Activated T-helper 9 cell treated with anti-CD3 and anti-CD28 coated beads, Interleukin-2, amount 50 U/mL, for 16 hours (primary cell): ENCODE results near the gene FGF21.
A peak's percentile ranks its signal among the peaks of the same experiment; 100 is the strongest.

ENCODE experiments used
- DNase-seq: peaks from one replicate; pipeline ENCODE4 v3.0.0-alpha.2; 2020; ENCODE audit warnings: low read depth

FGF21 gene

DNA sequence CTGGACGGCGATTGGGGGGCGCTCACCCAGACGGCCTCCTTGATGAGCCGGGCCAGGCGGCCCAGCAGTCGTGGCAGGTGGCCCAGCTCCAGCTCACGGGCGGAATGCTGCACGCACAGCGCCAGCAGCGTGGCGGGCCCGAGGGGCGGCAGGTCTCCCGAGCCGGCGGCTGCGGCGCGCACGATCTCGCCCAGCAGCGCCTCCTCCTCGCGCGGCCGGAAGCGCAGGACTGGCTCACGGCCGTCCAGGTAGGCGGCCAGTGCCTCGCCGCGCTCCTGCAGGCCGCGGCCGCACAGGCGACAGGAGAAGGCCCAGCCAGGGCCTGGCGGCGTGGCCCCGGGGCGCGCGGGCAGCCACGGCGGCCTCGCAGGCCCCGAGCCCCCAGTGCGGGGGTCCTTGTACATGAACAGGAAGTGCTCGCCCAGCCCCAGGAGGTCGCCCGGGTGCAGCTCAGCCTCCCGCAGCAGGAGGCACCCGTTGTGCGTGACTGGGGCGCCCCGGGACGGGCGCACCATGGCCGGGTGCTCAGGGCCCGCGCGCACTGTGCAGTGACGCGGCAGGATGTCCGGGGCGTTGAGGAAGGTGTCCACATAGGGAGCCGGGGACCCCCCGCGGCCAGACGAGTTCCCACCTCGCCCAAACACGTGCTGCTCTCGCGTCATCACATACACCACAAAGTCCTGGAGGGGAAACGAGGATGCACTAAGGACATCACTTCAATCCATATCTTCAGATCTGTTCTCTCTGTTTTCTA, 26.2 kb upstream of the FGF21 start:
- no peak for DNase-seq

GRCh38 chr19:48731452-48731851, 23.9 kb upstream of the FGF21 start:
- no peak for DNase-seq

DNA sequence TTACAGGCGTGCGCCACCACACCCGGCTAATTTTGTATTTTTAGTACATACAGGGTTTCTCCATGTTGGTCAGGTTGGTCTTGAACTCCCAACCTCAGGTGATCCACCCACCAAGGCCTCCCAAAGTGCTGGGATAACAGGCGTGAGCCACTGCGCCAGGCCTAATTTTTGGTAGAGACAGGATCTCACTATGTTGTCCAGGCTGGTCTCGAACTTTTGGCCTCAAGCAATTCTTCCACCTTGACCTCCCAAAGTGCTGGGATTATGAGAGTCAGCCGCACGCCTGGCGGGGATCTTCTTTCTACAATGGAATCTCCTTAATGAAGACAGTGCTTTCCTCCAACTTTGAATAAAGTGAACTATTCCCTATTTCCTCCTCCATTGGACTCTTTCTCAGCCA, 20.7 kb upstream of the FGF21 start:
- DNase-seq: no peak

GRCh38 chr19:48735031-48735615, 20.2 kb upstream of the FGF21 start:
- DNase-seq: no peak

DNA sequence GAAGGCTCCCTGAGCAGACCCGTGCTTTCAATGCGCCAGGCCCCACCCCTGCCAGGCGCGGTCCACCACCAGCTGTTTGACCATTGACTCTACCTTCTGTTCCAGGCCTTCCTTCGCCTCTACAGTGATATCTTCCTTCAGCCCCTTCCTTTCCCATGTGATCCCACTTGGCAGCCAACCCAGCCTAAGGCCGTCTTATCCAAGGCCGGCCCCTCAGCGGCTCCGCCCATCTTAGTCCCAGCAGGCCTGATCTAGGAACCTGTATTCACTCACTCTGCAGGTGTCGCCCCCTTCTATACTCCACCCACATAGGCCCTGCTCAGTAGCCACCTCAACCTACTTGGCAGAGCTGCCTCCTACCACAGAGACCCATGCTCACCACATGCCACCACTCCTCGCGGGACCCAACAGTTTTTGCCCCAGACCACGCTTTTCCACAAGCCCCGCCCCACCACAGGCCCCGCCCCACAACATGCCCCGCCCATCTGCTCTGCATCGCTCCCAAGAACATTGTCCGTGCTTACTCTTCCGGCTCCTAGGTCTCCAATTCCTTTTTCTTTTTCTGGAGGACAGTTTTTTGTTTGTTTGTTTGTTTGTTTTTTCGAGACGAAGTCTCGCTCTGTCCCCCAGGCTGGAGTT, 17.8 kb upstream of the FGF21 start:
- no peak for DNase-seq

DNA sequence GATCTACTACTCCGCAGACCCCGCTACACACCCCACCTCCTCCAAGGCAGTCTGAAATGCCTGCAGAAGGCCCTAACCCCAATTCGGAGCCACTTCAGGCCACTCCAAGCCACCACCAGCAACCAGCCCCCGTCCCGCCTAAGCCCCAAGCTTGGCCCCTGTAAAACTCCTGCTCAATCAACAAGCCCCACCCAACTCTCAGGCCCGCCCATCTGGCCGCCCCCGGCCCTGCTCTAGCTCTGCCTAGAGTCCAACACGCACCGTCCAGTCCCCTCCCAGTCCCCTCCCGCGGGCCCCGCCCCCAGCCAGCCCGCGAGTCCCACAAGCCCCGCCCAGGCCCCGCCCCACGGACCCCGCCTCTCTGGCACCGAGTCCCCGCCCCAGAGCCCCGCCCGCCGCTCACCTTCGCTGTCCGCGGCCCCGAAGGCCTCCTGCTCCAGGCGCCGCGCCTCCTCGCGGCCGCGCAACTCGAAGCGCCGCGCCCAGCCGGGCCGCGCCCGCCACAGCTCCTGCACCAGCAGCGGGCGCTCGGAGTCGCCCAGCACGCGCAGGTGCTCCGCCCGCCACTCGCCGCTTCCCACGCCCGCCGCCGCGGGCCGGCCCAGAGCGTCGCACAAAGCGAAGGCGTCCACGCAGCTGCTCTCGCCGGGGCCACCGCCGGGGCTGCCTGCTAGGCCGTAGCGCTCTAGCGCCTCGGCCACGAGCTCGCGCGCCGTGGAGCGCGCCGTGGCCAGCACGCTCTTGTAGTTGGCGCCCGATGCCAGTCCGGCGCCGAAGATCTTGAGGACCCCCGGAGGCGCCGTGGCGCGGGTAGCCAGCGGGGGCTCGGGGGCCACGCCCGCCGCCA, 16.5 kb upstream of the FGF21 start:
- DNase-seq: peak; percentile 90

DNA sequence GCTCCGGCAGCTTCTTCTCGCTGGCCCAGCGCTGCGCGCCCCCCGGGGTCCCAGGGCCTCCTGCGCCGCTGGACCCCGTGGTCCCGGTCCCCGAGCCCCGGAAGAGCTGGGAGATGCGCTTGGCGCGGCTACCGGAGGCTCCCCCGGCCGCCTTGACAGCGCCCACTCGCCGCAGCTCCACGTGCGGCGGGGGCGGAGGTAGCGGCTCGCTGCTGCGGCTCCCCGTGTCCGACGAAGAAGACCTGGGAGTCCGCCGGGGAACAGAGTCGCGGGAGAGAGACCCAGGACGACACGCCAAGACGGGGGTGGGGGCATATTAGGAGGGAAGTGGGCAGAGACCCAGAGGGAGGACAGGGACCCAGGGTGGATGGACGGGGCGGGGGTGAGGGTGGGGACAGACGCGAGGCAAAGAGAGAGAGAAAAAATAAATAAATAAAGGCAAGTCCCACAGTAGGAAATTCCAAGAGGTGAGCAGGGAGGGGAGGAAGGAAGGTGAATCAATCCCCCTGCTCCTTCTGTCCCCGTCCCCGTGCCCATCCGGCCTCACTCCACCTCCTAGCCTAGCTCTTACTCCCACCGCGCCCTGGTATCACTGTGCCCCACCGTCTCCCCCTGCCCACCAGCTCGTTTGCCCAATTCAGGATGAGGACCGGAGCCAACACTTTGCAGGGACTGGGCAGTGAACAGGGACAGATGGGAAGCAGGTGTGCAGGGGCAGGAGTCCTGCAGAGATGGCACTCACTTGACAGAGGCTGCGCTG, 15.7 kb upstream of the FGF21 start:
- DNase-seq: no peak

- no peak for DNase-seq
Observed at GRCh38 chr19:48740164-48740972, 15.0 kb upstream of the FGF21 start, which contains the start of gene RASIP1. TSS of gene RASIP1 (minus strand) at chr19:48740610. CDS start at chr19:48740282, 328 bp downstream.

GRCh38 chr19:48741129-48741999, 14.0 kb upstream of the FGF21 start:
- DNase-seq: no peak

DNA sequence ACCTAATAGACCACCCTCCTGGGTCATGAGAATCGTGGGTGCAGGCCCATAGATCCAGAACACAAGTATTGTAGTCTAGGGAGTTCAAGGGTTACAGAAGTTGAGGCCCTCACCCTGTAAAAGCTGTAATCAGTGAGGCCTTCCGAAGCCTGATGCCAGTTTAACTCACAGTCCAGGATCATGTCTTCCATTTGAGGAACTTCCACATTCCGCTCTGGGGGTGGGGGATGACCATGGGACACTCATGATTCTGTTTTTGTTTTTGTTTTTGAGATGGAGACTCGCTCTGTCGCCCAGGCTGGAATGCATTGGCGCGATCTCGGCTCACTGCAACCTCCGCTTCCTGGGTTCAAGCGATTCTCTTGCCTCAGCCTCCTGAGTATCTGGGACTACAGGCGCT, 13.2 kb upstream of the FGF21 start:
- DNase-seq: no peak

DNA sequence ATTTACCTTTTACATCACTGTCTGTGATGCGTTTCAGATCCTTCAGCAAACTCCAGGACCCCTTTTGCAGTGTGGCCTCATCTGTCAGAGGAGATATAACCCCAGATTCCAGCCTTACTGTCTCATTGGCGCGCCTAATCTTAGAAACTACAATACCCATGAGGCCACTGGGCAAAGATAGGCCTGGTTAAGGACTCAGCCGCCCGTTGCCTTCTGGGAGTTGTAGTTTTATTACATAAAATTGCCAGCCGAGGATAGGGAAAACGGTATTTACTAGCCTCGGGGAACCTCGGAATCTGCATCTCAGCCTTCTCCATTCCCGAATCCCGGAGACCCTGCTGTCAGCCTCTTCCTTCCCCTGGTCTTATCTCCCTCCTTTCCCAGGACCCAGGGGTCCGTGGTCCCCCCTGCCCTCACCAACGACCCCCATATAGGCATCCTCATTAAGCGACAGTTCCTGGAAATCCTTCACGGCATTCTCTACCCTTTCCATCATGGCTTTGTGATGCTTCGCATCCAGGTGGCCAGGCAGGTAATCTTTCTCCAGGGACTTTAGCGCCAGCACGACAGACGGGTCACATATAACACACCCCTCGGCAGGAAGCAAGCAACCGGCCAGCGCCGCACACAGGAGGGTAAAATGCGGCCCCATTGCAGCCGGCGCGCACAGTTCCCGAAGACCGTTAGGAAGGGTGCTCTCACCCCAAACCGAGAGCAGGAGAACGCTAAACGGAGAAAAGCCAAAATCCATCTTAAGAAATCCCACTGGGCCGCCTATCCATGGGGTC, 9.9 kb upstream of the FGF21 start:
- no peak for DNase-seq

DNA sequence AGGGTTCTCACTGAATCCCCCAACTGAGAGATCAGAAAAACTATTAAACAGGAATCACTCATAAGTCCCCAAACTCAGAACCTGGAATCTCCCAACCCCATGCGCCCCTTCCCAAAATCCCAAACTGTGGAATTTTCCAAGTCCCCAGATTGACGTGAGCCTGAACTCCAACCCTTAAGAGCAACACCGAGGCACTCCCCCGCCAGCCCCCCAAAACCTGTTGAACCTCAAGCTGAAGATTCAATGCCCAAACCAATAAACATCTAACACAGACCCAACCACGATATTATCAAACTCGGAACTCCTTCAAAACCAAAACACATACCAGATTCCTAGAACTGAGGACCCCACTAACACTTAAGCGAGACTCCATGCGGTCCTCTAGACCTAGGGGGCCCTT, 9.2 kb upstream of the FGF21 start:
- no peak for DNase-seq

DNA sequence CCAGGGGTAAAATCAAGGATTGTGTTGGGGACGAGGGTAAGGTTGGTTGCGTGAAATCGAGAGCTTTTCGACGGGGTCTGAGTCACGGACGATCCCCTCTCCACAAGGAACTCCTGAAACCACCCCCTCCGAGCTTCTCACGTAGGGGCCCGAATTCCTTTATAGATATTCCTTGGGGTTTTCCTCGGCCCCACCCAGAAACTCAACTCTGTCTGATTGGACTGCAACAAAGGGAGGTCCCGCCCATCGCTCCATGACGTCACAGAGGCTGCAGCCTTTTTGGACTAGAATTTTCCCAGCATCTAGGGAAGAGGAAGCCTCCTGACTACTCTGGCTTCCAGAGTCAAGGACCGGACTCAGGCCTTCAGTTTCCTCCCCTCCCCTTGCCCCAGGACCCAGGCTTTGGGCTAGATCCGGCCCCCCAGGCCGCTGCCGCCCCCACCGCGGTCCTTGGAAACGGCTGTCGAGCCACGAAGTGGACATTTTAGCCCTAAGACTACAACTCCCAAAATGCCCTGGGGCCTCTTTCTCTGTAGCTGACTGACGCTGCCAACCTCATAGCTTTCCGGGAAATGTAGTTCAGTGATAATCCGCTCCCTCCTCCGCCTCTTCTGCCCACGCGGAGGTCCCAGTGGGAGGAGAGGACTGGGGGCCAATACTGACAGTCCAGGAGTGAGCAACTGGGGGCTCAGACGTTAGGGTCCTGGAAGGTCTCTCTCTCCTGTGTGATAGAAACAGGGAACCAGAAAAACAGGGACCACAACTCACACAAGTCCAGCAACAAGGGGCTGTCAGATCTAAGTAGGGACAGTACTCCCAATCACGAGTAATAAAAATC, 8.4 kb upstream of the FGF21 start, which contains the start of gene IZUMO1:
TSS of gene IZUMO1 (minus strand) at position 172 of the 838 bp plus-strand sequence. CDS start 1,050 bp downstream, outside the sequence.
- no peak for DNase-seq

DNA sequence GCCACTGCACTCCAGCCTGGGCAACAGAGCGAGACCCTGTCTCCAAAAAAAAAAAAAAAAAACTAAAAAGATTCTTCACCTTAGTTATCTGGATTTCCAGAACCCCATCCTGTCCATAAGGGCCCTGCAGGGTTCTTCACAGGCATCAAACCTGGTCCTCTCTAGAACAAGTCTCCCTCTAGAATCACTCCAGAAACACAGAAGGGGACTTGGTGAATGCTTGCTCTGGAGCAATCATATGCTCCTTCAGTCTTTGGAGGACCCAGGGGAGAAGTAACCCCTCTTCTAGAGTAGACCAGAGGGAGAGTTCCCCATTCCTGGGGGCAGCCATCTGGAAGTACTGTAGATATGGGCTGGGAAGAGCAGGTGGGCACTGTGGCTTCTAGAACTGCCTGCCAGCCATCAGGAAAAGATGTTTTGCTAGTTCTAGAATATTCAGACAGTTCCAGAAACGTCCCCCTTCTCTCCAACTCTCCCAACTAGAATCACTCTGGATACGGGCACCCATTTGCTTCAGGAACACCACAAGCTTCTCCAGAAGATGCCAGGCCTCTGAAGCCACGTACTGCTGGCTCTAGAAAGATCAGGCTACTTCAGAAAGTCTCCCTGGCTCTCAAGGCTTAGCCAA, 5.6 kb upstream of the FGF21 start:
- no peak for DNase-seq

GRCh38 chr19:48750351-48750750, 5.0 kb upstream of the FGF21 start:
- no peak for DNase-seq

DNA sequence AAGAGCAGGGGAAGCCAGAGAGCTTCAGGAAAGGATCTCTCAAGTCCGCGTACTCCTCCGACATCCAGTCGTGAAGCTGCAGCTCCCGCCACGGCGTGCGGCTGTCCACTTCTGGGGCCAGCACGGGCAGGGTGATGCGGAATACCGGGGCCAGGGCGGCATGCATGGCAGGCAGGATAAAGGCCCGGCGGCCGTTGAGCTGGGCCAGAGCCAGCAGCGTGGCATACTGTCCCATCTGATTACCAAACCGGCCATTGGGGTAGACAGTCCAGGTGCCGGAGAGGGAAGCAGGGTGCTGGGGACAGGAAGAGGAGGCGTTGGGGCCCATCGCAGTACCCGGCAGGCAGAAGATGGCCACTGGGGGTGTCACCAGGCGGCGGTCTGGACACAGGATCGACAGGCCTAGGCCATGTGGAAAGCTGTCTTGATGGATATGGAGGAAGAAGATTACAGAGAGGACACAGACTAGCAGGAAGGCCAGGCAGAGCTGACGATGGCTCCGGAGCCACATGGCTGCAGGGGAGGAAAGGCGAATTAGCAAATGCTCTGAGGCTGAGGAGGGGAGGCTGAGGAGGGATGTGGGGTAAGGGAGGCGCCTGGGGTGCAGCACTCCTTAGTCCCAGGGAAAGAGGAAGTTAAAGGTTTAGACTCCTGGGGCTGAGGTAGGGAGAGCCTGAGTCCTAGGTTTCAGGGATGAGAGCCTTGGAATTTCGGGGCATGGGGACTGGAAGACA, 4.4 kb upstream of the FGF21 start:
- DNase-seq: no peak
